Activated naive CD4-positive, alpha-beta T cell treated with anti-CD3 and anti-CD28 coated beads, Interleukin-2, amount 50 U/mL, for 16 hours (primary cell): ENCODE results near the gene KCNJ14.

ENCODE experiments used
- DNase-seq: peaks from one replicate; pipeline ENCODE4 v3.0.0-alpha.2; 2020

The KCNJ14 gene

DNA sequence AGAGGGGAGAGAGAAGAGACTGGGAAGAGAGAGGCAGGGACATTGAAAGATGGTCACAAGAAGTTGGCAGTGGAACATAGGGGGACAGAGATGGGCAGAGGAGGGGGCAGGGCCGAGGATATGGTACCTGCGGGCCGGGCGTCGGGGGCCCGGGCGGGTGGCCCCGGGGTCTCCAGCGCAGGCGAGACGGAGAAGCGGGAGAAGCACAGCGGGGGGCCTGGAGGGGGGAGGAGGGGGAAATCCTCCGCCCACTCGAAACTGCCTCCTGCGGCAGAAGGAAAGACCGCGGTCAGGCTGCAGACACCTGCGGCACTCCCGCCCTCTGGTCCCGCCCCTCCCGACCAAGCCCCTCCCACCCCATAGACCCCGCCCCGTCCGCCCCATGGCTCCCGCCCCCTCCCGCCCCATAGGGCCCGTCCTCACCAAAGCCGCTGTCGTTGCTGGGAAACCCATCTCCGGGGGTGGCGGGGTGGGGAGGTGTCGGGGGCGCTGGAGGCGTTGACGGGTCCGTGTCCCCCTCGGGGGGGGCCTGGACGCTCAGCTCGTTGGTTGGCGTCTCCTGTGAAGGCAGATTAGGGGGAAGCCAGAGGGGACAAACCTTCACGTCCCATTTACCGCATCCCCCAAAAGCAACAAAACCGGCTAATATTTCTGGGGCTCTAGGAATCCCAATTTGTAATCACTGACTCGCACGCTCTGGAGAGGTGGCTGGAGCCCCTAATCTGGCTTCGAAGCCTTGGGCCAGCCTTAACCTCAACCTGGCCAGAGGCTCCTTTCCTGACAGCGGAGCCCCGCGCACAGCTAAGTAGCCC is 35.8 kb downstream of the KCNJ14 start:
- peak; percentile 51 for DNase-seq

DNA sequence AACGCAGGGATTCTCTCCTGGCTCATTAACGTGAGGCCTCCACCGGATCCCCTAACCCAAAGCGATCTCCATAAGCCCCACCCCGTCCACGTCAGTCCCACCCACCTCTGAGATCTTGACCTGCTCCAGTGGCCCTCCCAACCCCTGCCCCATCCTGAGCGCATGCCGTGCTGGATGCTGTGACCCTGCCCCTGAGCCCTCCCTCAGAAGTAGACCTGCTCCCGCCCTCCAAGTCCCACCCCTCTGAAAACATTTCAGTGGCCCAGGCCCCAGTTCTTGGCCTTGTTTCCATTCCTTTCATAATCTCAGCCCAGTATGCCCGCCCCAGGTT is 36.4 kb downstream of the KCNJ14 start:
- no peak for DNase-seq

DNA sequence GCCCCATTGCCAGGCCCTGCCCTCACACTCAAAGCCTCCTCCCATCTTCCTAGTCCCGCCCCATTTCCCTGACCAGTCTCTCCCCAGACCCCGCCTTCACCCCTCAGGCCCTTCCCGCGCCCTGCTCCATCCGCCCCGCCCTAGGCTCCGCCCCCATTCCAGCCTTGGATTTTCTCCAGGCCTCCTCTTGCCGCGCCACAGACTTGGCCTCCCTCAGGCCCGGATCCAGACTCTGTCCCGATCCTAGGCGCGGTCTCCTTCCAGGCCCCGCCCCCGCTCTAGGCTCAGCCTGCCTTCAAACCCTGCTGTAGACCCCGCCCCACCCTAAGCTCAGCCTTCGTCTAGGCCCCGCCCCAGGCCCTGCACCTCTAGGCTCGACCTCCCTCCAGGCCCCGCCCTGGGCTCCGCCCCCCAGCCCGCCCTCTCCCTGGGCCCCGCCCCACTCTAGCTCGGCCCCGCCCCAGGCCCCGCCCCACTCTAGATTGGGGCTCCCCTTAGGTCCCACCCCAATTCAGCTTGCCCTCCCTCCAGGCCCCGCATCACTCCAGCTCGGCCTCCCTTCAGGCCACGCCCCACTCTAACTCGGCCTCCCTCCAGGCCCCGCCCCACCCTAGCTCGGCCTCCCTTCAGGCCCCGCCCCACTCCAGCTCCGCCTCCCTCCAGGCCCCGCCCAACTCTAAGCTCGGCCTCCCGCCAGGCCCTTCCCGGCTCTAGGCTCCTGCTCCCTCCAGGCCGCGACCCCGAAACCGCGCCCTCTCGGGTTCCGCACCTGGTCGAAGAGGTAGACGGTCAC is 37.7 kb downstream of the KCNJ14 start:
- peak; percentile 80 for DNase-seq

DNA sequence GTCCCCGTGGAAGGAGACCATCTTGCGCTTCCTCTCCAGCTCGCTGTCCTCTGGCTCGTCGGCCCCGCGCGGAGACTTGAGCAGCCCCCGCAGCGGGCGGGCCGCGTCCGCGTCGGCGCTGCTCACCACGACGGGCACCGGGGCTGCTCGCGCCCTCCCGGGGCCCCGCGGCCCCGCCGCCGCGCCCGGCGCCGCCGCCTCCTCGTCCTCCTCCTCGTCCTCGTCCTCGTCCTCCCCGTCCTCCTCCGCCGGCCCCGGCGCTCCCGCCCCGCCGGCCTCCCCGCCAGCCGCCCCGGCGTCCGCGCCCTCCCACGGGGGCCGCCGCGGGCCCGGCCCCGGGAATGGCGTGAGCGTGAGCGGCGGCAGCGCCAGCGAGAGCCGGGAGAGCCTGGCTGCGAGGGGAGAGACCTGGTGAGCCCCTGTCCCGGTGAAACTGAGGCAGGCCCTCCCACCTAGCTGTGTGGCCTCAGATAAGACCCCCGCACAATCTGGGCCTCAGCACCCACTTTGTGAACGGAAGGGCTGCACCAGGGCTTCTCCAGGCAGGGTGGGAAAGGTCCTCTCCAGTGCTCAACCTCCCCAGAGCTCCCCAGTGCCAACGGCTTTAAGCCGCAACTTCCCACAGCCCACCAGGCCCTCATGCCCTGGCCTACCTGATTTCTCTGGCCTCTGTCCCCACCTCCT is 38.5 kb downstream of the KCNJ14 start:
- no peak for DNase-seq

DNA sequence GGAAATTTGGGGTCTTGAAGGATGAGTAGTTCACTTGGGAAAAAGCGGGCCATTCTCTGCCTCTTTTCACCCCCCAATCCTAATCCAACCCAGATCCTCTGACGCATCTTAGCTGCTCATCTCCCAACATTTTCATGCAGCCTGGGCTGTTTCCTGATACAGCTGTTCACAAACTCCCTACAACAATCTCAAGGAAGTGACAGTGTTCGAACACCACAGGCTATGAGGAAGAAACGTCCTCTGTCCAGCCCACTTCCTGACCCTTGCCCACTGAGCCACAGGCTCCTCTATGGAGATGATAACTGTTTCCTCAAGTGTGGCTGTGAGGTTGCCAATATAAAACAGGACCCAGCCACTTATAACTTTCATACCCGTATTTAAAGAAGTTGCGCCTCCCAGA is 40.0 kb downstream of the KCNJ14 start:
- DNase-seq = no peak

DNA sequence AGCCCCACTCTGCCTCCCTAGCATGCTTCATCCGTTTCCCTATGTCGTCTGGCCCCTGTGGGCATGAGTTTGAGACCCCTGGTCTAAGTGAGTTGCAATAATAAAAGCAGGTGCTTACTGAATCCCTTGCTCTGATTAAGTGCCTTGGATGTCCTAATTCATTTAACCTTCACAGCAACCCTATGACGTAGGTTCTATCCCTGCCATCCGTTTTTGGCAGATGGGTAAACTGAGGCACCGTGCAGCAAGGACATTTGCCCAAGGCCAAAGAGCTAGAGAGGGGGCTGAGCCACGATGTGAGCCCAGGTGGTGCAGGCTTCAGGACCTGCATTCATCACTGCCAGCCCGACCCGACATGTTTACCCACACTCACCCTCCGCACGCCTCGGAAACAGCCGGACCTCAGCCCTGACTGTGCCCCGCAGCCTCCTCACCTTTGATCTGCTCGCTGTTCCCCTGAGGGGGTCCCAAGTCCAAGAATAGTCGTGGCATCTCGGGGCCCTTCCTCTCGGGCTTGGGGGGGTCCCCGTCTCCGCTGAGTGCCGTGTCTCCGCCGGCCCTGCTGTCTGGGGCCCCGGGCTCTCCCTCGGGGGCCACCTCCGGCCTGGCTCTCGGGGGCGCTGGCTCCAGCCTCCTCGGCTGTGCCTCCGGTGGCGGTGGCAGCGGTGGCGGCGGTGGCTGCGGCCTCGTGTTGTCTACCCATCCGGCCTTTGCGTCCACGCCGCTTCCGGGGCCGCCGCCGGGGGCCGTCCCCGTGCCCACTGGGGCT is 41.8 kb downstream of the KCNJ14 start:
- DNase-seq = no peak

DNA sequence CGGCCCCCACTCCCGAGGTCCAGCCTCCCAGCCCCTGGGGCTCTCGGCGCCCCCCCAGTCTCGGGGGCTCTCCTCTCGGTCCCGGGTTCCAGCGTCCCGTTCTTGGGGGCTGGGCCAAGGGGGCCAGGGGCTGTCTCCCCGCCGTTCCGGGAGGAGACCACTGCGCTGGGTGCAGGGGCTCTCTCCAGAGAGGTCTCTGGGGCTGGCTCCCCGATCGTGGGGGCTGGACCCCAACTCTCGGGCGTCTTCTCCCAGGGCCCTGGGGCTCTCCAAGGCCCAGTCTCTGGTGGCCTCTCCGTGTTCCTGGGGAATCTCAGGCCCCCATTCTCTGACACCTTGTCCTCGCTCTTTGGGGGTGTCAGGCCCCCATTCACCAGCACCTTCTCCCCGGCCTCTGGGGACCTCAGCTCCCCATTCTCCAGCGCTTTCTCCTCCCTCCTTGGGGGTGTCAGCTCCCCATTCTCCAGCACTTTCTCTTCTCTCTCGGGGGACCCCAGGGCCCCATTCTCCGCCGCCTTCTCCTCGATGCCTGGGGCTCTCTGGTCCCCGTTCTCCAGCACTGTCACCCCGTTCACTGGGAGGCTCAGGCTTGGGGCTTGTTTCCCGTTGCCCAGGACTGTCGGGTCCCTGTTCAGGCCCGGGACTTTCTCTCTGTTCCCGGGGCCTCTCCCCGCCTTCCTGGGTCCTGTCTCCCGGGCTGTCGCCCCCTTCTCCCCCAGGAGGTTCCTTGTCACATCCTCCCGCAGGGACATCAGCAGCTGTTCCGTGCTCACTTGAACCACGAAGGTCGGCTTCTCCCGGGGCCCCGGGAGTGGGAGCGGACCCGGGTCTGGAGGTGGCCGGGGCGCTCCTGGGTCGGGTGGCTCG is 42.6 kb downstream of the KCNJ14 start:
- DNase-seq = no peak

DNA sequence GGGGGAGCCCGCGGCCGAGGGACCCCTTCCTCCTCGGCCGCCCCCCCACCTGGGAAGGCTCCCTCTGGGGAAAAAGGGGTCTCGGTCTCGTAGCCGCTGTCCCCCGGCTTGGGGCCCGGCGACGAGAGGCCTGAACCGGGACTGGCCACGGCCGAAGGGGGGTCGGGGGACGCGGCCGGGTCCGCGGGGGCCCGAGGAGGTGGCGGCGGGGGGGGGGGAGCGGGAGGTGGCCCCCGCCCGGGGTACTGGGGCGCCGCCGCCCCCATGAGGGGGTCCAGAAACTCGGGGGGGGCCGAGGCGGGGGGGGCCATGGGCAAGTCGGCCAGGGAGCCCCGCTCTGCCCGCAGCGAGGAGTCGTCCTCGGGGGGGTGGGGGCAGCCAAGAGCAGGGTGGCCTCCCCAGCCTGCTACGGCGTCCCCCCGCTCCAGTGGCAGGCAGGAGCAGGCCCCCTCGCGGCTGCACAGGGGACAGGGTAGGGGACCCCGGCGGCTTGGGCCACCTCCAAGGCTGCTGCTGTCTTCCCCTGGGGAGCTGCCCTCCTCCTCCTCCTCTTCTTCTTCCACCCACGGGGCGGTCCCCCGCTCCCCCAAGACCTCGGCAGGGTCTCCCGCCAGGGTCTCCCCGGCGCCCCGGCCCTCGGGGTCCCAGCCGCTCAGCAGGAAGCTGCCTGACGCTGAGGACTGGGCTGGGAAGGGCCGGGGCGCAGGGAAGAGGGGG is 43.4 kb downstream of the KCNJ14 start:
- no peak for DNase-seq

DNA sequence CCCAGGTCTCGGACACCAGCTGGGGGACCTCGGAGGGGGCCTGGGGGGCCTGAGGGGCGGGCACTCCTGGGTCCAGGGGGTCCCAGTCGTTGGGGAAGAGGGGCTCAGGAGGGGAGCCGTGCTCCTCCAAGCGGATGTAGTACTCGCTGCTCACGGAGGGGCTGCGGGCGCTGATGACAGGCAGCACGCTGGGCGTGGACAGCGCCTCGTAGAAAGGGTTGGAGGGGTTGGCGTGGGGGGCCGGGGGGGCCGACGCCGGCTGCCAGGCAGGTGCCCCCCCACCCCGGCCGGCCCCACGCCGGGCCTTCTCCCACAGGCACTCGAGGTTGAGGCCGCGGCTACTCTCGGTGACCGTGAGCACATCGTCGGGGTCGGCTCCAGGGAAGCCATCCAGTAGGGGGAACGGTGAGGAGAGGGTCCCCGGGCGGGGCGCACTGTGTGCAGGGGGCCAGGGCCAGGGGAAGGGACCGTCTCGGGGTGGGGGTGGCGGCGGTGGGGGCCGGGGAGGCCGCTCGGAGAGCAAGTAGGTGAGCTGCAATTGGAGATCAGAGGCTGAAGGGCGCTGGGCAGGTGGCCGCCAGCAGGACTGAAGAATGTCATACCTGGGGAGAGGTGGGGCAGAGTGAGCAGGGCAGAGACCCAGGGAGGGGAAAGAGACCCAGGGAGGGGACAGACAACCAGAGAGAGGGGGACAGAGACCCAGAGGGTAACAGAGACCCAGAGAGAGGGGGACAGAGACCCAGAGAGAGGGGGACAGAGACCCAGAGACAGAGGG is 44.1 kb downstream of the KCNJ14 start:
- DNase-seq = no peak

DNA sequence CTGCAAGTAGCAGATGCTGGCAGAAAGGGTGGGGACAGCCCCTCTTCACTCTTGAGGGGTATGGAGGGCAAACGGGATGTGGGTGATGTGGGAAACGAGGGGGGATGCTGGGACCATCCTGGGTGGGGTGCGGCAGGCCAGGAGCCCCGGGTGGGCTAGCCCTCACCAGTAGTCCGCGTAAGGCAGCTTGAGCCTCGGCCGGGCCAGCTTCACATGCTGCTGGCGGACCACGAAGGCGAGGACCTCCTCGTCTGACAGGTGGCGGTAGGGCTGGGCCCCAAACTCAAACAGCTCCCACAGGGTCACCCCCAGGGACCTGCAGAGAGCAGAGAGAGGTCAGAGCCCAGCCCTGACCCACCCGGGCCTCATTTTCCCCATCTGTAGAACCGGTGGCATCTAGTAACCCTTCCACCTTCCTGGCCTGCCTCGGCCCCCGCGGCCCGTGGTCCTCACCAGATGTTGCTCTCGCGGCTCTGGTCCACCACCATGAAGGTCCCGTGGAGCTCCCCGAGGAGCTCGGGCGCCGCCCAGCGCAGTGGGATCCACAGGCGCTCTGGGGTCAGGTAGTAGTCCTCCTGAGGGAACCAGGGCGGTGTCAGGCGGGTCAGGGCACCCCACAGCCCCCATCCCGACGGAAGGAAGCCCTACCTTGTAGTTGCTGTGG is 45.6 kb downstream of the KCNJ14 start:
- no peak for DNase-seq

DNA sequence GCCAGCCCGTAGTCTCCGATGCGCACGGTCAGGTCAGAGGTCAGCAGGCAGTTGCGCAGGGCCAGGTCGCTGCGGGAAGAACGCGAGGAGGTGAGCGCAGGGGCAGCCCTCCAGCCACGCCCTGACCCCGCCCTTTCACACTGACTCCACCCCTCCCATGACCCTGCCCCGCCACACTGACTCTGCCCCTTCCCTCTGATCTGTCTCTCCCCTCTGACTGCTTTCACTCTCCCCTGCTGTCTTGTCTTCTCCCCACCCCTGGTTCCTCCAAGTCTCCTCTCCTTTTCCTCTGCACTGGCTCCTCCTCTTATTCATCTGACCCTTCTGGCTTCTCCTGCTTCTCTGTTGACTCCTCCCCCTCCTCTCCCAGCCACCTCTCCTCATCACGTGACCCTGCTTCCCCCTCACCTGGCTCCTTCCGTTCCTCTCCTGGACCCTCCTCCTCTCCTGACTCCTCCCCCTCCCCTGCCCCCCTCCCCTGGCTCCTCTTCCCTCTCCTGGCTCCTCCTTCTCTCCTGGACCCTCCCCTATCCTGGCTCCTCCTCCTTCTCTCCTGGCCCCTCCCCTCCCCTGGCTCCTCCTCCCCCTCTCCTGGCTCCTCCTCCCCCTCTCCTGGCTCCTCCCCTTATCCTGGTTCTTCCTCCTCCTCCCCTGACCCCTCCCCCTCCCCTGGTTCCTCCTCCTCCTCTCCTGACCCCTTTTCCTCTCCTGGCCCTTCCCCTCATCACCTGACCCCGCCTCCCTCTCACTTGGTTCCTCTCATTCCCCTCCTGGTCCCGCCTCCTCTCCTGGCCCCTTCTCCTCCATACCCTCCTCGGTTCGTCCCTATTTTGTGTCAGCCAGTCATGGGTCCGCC is 46.3 kb downstream of the KCNJ14 start:
- DNase-seq = peak; percentile 63

DNA sequence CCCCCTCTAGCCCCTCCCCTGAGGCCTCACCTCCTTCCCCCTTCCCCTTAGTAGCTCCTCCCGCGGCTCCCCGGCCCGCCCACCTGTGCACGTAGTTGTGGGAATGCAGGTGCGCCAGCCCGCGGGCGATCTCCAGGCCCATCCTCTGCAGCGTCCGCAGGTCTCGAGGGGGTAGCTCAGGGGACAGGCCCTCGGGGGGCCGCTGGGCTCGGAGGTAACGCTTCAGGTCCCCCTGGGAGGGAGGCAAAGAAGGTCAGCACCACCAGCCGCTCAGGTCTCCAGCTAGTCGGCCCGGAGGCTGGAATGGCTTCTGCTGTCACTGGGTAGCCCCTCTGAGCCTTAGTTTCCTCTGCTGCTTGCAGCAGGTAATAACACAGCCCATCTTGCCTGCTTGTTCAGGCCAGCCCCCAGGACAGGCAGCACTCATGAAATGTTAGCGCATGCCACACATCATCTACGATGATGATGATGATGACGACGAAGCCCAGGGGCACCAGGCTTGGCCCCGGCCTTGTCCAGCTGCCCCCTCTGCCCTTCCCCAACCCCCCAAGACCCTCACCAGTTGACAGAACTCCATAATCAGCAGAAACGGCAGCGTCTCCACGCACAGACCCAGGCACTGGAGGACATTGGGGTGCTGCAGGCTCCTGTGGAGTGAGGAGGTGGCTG is 47.1 kb downstream of the KCNJ14 start:
- DNase-seq = peak; percentile 78

DNA sequence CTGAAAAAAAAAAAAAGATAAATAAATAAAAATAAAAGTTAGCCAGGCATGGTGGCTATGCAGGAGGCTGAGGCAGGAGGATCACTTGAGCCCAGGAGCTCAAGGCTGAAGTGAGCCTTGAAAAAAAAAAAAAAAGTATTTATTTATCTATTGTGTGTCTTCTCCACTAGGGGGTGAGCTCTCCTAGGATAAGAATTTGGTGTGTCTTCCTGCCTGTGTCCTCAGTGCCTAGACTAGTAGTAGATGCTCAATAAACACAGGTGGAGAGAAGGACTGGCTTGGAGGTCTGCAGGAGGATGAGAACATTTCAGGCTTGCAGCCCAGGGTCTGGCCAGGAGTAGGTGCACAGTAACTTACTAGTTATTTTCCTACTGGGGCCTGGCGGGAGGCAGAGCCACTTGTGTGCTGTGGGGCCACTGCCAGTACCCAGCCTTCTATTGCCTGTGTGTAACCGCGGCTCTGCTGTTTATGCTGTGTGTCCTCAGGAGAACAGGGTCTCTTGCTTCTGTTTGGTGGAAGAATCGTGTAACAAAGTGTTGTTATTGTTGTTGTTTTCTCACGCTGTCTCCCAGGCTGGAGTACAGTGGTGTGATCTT is 50.9 kb downstream of the KCNJ14 start:
- DNase-seq = no peak

DNA sequence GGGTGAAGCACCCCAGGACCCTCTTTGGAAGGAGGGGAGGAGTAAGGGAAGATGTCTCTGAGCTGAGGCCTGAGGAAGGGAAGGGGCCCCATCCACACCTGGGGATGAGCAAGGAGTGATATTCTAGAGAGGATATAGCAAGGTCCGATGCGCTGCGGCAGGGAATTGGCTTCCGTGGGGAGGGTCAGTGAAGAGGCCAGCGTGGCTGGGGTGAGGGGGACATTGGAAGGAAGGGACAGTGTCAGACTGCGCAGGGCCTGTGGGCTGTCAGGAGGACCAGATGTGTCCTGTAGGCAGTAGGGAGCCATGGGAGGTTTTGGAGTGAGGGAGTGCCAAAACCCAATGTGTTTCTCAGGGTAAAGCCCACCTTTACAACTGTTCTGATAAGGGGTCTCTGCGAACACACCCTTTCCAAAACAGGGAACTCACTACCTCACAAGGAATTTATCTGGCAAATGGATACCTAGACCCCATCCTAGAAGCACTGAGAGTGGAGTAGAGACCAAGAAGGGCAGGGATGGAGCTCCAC is 52.6 kb downstream of the KCNJ14 start:
- no peak for DNase-seq

DNA sequence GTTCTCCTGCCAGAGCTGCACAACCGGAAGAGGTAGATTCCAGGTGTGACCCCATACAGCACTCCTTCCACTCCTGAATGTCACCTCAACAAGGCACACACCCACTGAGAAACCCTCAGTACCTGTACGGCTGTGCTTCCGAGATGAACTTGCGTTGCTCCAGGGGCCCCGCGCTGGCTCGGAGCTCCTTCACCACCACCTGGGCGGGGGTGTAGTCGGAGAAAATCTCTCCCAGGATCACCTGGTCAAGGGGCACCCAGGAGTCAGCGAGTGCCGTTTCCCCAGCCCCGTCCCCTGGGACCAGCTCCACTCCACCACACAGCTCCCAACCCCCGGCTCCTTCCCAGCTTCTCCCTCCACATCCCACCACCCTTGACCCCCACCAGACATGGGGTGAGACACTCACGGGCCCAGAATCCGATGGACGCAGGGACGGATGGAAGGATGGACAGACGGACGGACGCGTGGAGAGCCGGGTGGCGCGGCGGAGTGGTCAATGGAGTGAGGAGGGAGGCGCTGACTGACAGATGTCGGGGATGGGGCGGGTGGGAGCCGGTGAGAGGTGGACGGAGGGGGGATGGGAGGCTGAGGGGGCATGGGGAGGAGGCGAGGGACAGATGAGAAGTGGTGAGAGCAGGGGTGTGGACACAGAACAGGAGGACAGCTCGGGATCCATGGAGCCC is 53.5 kb downstream of the KCNJ14 start:
- DNase-seq = no peak

DNA sequence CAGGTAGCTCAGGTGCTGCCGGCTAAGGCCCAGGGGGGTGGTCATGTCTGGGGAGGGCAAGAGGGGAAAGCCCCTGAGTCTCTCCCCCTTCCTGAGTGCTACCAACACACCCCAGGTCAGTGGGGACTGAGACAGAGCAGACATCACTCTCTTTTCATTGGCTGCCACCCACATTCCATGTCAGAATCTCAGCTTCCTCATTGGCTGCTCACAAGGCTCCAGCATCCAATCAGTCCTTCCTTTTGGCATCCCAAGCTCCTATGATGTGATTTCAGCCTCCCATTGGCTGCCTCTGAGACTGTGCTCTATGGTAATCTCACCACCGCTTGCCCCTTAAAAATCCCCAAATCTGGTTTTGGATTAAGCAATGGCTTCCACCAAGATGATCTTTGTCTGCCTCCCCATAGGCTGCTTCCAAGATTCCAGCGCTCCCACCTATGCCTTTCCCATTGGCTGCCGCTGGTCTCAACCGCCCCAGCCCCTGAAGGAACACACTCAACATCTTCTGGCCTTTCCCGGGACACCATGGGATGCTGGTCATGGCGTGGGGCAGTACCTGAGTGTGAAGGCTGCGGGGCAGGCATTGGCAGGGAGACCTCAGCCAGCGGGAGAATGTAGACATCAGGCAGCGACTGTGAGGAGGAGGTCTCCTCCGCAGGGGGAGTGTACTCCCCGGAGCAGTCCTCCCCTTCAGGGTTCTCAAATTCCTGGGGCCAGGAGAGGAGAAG is 54.3 kb downstream of the KCNJ14 start:
- DNase-seq = no peak
